ENCODE data around the gene SARS1. TPM values are rescaled to one million over a fixed set of nuclear protein-coding genes. Genes with fewer than 3 reads are reported as not detected.

The SARS1 gene
- total RNA-seq, result 204 and 210 TPM in 2 replicates

DNA sequence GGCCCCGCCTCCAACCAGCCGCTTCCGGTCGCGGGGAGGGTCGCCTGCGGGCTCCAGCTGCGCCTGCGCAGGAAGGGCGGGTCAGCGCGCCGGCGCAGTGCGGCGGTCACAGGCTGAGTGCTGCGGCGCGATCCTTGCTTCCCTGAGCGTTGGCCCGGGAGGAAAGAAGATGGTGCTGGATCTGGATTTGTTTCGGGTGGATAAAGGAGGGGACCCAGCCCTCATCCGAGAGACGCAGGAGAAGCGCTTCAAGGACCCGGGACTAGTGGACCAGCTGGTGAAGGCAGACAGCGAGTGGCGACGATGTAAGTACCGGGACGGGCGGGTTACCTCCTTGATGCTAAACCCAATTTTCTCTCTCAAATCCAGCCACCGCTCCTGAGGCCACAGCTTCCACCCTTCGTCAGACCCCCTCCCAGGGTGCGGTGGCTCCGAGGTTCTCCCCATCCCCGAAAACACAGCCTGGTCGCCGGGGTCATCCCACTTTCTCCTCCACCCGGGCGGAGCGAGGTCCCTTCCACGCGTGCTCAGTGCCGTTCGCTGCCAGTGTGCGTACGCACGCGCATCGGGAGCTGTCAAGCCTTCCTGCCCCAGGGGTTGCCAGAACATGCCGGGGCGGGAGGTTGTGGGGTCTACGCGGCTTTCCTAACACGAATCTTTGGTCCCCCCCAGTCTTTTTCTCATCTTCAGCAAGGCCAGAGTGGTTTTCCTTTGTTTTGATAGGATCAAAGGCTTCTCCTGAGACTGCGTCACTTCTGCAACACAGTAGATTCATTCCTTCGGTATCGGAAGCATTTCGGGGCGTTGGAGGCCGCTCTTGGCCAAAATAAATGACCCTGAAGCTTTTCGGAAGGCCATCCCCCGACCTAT lies at the start of gene SARS1:
SARS1 (plus strand) TSS at position 95 of the 870 bp plus-strand sequence; CDS start at position 170, 75 bp downstream.

GRCh38 chr1:109248797-109249629 lies 35.3 kb downstream of the SARS1 start, which contains the start of gene CELSR2:
Gene CELSR2, plus strand, starts transcription at chr1:109249539. Its CDS starts 541 bp downstream, at chr1:109250080.

DNA sequence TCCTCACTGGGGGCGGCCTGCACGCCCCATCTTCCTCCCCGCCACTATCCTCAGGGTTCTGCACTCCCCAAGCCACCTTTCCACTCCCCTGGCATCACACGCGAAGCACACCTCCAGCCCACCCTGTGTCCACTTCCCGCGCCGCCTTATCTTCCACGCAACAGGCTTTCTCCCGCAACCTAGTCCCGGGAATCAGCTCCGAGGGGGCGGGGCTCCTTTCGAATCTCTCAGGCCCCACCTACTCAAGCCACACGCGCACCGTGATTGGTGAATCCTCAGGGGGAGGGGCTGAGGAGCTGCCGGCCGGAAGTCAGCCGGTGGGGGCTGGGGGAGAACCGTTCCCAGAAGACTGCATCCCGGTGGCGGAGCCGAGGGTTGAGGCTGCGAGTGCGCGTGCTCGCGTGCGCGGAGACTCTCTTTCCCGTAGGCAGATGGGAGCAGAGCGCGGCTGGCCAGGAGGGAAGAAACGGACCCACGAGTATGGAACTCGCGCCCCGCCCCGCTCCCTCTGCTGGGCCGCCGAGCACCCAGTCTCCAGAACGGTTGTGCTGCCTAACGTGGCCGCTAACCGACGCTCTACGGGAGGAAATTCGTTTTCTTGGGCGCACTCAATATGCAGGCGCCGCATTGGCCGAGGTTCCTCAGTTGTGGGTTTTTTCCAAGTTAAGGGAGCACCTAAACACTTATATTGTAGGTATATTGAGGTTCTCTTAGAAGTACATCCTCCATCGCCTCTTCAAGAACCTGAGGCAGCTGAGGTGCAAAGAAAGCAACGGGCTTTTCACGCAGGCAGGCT lies 69.4 kb downstream of the SARS1 start, which contains the start of gene PSRC1:
PSRC1 (minus strand) TSS at position 194 of the 796 bp plus-strand sequence.

Other genes starting within 250 kb of the SARS1 start
- 43.8 and 45.0 TPM in 2 replicates for gene WDR47, start 171.8 kb upstream of the SARS1 start, total RNA-seq
- gene TAF13, start 137.9 kb upstream of the SARS1 start, total RNA-seq, result 84.2 and 144 TPM in 2 replicates
- gene TMEM167B, start 123.2 kb upstream of the SARS1 start, total RNA-seq, result 10.8 and 12.8 TPM in 2 replicates
- gene ELAPOR1, start 99.8 kb upstream of the SARS1 start, total RNA-seq, result 0.53 and 1.0 TPM in 2 replicates
- 0.80 and 1.7 TPM in 2 replicates for gene CELSR2, start 35.6 kb downstream of the SARS1 start, total RNA-seq
- gene PSRC1, start 69.2 kb downstream of the SARS1 start, total RNA-seq, result 16.2 and 25.8 TPM in 2 replicates
- not detected in 2 replicates for gene MYBPHL, start 93.1 kb downstream of the SARS1 start, total RNA-seq
- 12.9 and 21.2 TPM in 2 replicates for gene SORT1, start 184.0 kb downstream of the SARS1 start, total RNA-seq
- 61.8 and 86.4 TPM in 2 replicates for gene PSMA5, start 212.5 kb downstream of the SARS1 start, total RNA-seq